Parathyroid adenoma (tissue), 2 donors: ENCODE data around the gene ADAM23.
"Not testable (repeated sequence)": the region's sequence is repeated elsewhere in the genome, so short reads cannot be mapped to it uniquely, and the experiment has no call there.

Source experiments
- H2AFZ ChIP-seq: fragments of 300-600 bp; sonication (generic); one replicate; pipeline ENCODE4 v1.7.0; 2017; ENCODE audit warnings: antibody characterized with exemption, mild to moderate bottlenecking
- H3K27ac ChIP-seq: fragments of 300-600 bp; sonication (generic); one replicate; pipeline ENCODE4 v1.7.0; 2017
- H3K27me3 ChIP-seq: fragments of 300-600 bp; sonication (generic); one replicate; pipeline ENCODE4 v1.7.0; 2017; ENCODE audit warnings: low read length; ENCODE audit not compliant: control insufficient read depth, insufficient read depth
- H3K36me3 ChIP-seq: fragments of 300-600 bp; sonication (generic); one replicate; pipeline ENCODE4 v1.7.0; 2017; ENCODE audit warnings: low read length; ENCODE audit not compliant: control insufficient read depth, insufficient read depth
- H3K4me1 ChIP-seq: fragments of 300-600 bp; sonication (generic); one replicate; pipeline ENCODE4 v1.7.0; 2017; ENCODE audit warnings: control low read depth
- H3K4me2 ChIP-seq: fragments of 300-600 bp; sonication (generic); one replicate; pipeline ENCODE4 v1.7.0; 2017; ENCODE audit warnings: low read length
- H3K4me3 ChIP-seq: fragments of 300-600 bp; sonication (generic); one replicate; pipeline ENCODE4 v1.7.0; 2017; ENCODE audit warnings: low read depth, low read length
- H3K79me2 ChIP-seq: fragments of 300-600 bp; sonication (generic); one replicate; pipeline ENCODE4 v1.7.0; 2017; ENCODE audit warnings: control low read depth
- H3K9ac ChIP-seq: fragments of 300-600 bp; sonication (generic); one replicate; pipeline ENCODE4 v1.7.0; 2017; ENCODE audit warnings: mild to moderate bottlenecking
- H3K9me3 ChIP-seq: fragments of 300-600 bp; sonication (generic); one replicate; pipeline ENCODE4 v1.7.0; 2017; ENCODE audit warnings: low read length; ENCODE audit not compliant: control insufficient read depth
- CTCF ChIP-seq: fragments of 300-600 bp; sonication (generic); IDR thresholded peaks from one replicate; pipeline ENCODE4 v1.7.0; 2017; ENCODE audit warnings: antibody characterized with exemption, mild to moderate bottlenecking
- donor health status: primary hyperparathyroidism.

Gene ADAM23

GRCh38 chr2:206442833-206443734 lies at the start of gene ADAM23:
Gene ADAM23, plus strand, starts transcription at chr2:206443532. Its CDS starts 335 bp downstream, at chr2:206443867.
- H3K79me2 ChIP-seq = peaks cover 13% of the 10 kb centered on the region
- peak within 1 kb of the TSS; percentile 32 for H3K9ac ChIP-seq
- H3K27me3 ChIP-seq = no peaks in the 10 kb centered on the region
- no peaks in the 10 kb centered on the region for H3K36me3 ChIP-seq
- peaks cover 23% of the 10 kb centered on the region for H3K4me1 ChIP-seq
- H3K4me3 ChIP-seq = peak within 1 kb of the TSS; percentile 76
- no peaks in the 10 kb centered on the region for H3K9me3 ChIP-seq
- peak within 1 kb of the TSS; percentile 86 for H3K27ac ChIP-seq
- H3K4me2 ChIP-seq = peak within 1 kb of the TSS; percentile 64
- H2AFZ ChIP-seq = peak within 1 kb of the TSS; percentile 92
- peak; percentile 41 for TF ChIP-seq CTCF

DNA sequence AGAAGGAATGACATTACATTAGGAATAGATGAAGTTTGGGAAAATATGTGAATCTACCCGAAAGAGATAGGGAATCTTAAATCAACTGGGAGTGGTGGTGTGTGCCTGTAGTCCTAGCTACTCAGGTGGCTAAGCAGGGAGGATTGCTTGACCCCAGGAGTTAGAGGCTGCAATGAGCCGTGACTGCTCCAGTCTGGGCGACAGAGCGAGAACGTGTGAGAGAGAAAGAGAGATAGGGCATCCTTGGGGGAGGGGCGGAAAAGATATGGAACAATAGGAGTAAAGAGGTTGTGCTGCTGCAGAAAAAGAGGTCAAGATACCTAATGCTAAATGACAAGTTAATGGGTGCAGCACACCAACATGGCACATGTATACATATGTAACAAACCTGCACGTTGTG lies 47.1 kb upstream of the ADAM23 start:
- Histone ChIP-seq H3K4me3 (no peak overlapping the region), H3K4me1 (peaks cover 2% of the 10 kb centered on the region), H3K79me2 (no peaks in the 10 kb centered on the region), H2AFZ (peak overlapping the region; percentile 30), H3K27ac (no peak overlapping the region), H3K4me2 (no peak overlapping the region), H3K9ac (no peak overlapping the region), H3K27me3 (no peaks in the 10 kb centered on the region), H3K9me3 (no peaks in the 10 kb centered on the region), H3K36me3 (no peaks in the 10 kb centered on the region)
- TF ChIP-seq CTCF = no peak

GRCh38 chr2:206402956-206403569 lies 40.3 kb upstream of the ADAM23 start:
- not testable (repeated sequence) for H3K9me3 ChIP-seq, H3K9ac ChIP-seq, H3K4me2 ChIP-seq, H3K4me3 ChIP-seq, H3K36me3 ChIP-seq, H2AFZ ChIP-seq, H3K79me2 ChIP-seq, H3K27me3 ChIP-seq, H3K4me1 ChIP-seq, H3K27ac ChIP-seq

GRCh38 chr2:206408323-206409320 lies 34.7 kb upstream of the ADAM23 start:
- H3K9me3 ChIP-seq = no peaks in the 10 kb centered on the region
- no peak overlapping the region for H3K9ac ChIP-seq
- TF ChIP-seq CTCF = no peak
- H3K27ac ChIP-seq = no peak overlapping the region
- no peaks in the 10 kb centered on the region for H3K4me1 ChIP-seq
- no peaks in the 10 kb centered on the region for H3K36me3 ChIP-seq
- no peak overlapping the region for H3K4me2 ChIP-seq
- no peaks in the 10 kb centered on the region for H3K79me2 ChIP-seq
- H2AFZ ChIP-seq = no peak overlapping the region
- H3K27me3 ChIP-seq = no peaks in the 10 kb centered on the region
- no peak overlapping the region for H3K4me3 ChIP-seq
